GM18499 (cell line): Measurements from ENCODE around the gene MRPS34.
"Not testable (repeated sequence)": the region's sequence is repeated elsewhere in the genome, so short reads cannot be mapped to it uniquely, and the experiment has no call there.

Experiments
- ATAC-seq: cut with Tn5 transposase; IDR thresholded peaks from one replicate; pipeline ENCODE4 v1.9.1; 2021; ENCODE audit warnings: moderate number of reproducible peaks; ENCODE audit not compliant: insufficient read depth, unreplicated experiment

Gene MRPS34

DNA sequence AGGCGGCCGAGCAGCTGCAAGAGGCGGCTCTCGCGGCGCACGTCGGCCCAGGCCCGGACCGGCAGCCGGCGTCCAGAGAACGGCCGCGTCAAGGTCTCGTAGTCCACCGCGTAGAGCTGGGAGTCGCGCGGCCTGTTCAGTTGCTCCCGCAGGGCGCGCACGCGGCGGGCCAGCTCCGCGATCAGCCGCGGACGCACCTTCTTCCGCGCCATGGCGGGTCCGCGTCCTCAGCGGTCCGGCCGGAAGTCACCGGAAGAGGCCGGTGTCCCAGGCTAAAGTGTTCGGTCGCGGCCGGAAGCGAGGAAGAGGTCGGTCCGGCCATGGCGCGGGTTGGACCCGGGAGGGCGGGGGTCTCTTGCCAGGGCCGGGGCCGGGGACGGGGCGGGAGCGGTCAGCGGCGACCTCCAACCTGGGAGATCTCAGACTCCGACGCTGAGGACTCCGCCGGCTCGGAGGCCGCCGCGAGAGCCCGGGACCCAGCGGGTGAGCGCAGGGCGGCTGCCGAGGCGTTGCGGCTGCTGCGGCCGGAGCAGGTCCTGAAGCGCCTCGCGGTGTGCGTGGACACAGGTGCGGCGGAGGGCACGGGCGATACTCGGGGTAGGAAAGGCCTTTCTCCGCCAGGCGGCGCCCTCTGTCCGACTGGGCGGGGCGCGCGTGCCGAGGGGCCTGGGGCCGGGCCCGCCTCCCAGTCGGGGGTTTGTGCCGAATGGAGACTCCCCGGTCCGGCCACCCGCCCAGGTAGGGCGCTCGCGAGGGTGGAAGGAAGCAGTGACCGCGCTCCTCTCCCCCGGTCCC lies at the start of gene MRPS34:
TSS of gene MRPS34 (minus strand) at position 227 of the 795 bp plus-strand sequence. CDS start at position 212, 15 bp downstream.
- ATAC-seq = no peak

DNA sequence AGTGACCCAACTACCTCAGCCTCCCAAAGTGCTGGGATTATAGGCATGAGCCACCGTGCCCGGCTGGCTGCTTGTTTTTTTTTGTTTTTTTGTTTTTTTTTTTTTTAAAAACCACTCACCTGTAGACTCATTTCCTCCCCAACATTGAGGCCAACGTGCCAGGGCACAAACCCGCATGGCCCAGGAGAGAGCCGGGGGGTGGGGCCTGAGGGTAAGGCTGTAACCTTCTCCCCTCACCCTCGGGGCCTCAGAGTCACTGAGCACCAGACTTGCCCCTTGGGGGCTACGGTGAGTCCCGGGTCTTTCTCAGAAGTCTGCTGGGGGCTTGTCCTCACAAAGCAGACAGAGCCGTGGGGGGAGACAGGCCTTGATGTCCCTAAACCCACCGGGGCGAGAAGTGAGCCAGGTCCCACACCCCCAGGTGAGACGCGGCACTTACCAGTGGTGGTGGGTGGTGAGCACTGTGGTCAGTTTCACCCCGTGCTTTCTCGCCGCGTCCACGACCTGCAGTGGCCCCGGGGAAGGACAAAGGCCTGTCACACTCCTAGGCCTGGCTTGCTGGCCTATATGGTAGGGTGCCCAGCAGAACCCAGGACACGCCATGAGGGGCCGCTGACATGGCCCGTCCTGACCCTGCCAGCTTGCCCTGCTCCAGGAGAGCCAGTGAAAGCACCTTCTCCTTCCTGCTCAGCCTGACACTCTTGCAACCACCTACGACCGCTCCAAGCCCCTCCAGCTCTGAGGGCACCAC lies 49.1 kb upstream of the MRPS34 start:
- no peak for ATAC-seq

- no peak for ATAC-seq
These were observed 48.0 kb upstream of the MRPS34 start for GRCh38 chr16:1820946-1821290.

GRCh38 chr16:1820096-1820945 lies 47.4 kb upstream of the MRPS34 start:
- no peak for ATAC-seq

DNA sequence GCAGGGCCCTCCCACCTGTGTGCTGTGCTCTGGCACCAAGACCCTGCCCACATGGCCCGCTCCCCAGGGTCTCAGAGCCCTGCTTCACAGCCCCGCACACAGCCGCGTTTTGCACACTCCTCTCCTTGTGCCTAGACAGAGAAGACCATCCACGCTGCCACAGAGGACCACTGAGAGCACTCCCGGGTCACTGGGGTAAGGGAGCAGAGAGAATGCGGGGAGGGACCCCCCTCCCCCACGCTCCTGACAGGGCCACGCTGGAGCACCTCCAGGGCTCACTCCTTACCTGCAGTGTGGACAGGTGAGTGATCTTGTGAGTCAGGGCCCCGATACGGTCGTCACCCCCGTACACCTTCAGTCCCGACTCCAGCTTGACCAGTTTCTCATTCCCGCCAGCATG lies 46.7 kb upstream of the MRPS34 start:
- no peak for ATAC-seq

DNA sequence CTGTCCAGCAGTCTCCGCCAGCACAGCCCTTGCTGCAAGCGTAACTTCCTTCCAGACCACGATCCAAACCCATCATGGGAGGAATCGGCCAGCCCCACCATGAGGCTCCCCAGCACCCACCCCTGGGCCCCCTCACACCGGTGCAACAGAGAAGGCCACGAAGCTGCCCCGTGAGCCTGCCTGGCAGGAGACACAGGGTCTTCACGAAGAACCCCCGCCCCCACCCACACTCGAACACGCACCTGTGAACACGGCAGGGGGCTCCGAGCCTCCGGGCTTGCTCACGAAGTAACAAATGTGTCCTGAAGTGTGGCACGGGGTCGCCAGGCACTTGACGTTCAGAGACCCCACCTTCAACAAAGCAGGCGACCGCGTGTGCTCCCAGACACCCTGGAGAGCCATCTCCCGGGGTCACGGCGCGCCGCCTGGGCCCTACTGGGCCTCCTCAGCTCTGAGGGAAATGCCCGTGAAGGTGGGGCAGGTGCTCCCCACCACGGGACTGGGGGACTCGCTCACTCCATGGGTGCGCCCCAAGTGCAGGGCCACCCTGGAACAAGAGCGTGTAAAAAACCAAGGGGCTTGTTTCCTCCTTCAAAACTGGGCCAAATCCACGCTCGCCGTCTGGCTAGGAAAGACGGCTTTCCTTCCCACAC lies 46.1 kb upstream of the MRPS34 start:
- ATAC-seq = no peak

GRCh38 chr16:1818204-1818872 lies 45.4 kb upstream of the MRPS34 start:
- ATAC-seq = no peak

GRCh38 chr16:1817716-1818115 lies 44.8 kb upstream of the MRPS34 start:
- ATAC-seq = no peak

DNA sequence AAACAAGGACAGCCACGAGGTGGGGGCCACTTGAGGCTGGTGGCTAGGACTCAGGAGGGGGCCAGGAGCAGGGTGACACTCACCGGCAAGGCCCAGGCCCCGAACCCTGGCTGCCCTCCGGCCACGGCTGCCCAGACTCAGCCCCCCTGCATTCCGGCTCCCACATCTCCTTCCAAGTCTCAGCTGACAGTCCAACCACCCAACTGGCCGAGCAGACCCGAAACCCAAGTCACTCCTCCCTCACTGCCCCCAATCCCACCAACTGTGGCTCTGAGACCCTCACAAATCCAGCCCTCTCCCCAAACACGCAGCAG lies 44.3 kb upstream of the MRPS34 start:
- ATAC-seq = no peak

DNA sequence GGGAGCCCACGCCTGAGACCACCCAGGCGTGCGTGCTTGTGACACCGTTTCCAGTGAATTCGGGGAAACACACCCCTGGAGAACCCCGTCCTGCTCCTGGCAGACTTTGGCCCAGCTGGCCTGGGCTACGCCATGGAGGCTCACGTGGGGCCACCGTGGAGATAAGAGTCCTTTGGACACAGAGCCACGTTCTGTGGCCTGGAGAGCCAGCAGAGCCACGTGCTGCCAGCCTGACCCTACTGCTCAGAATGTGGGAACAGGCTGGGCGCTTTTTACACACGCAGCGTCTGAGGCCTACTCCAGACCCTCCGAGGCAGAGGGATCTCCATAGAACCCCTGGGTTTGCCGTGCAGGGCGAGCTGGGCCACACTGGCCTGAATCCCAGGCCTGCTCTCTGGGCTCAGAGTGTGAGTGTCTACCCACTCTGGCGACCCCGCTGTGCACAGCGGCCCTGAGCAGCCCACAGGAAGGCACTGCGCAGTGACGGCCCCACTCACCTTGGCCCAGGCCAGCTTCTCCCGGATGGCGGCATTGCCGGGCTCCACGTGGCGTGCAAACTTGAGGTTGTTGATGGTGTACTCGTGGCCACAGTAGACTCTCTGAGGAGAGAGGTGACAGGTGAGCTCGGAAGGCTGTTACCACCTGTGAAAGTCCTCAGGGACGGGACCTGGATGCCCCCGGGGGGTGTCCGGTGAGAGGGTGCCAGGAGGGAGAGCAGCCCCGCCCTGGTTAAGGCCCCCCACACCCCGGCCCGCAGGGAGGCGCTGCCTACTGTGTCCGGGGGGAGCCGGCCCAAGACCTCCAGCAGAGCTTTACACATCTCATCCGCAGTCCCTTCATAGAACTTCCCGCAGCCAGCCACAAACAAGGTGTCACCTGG lies 43.7 kb upstream of the MRPS34 start:
- no peak for ATAC-seq

DNA sequence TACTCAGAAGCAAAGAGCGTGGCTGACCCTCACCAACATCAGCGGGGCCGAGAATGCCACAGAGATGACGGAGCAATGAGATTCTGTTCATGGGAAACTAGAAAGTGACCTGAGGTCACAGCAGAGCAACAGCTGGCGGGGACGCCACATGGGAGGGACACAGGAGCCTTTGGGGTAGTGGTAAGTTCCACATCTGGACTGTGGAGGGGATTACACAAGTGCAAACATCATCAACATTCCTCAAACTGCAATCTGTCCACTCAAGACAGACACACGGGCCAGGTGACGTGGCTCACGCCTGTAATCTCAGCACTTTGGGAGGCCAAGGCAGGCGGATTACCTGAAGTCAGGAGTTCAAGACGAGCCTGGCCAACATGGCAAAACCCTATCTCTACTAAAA lies 42.5 kb upstream of the MRPS34 start:
- no peak for ATAC-seq

GRCh38 chr16:1812732-1813163 lies 39.8 kb upstream of the MRPS34 start:
- ATAC-seq = no peak

DNA sequence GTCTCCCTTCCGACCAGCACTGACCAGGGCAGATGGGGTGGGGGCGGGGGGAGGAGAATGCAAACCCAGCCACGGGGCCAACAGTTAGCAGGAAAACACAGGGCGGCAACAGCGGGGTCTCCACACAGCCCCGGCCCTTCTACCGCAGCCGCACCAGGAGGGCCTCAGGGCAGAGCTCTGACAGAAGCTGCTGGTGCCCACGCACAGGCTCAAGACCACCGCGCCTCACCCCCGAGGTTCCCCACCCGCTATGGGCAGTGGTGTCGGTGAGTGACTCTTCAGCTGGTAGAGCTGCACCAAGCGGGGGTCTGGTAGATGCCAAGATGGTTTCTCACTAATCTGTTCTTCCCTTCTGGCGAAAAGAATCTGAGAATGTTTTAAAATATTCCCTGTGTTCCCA lies 37.6 kb upstream of the MRPS34 start:
- no peak for ATAC-seq

GRCh38 chr16:1810106-1810505 lies 37.2 kb upstream of the MRPS34 start:
- ATAC-seq = no peak

DNA sequence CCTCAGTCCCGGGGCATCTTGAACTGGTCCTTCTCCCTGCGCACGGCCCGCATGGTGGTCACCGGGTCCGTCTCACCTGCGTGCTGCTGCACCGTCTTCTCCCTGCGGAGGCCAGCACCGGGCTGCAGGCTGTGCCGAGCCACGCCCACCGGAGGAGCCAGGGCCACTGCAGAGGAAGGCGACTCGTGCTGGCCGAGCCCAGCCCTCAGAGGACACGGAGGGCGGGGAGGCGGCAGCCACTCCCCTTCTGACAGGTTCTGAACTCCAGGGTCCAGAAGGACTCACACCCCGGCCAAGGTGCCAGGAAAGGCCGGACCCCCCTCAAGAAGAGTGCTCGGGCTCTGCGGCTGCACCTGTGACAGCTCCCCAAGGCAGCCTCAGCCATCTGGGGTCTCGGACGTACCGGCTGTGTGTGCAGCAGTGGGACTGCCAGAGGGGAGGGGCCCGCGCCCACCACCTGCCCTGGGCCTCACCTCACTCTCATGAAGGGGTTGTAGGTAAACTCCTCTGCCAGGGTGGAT lies 36.4 kb upstream of the MRPS34 start:
- no peak for ATAC-seq

- ATAC-seq = no peak
These were observed 35.8 kb upstream of the MRPS34 start for GRCh38 chr16:1808691-1809090.

- no peak for ATAC-seq
These were observed 34.7 kb upstream of the MRPS34 start for GRCh38 chr16:1807626-1808025.

GRCh38 chr16:1800701-1801100 lies 27.8 kb upstream of the MRPS34 start:
- ATAC-seq = no peak

GRCh38 chr16:1799263-1799662 lies 26.3 kb upstream of the MRPS34 start:
- not testable (repeated sequence) for ATAC-seq
